ENCODE results near the gene TJAP1.

Gene TJAP1

DNA sequence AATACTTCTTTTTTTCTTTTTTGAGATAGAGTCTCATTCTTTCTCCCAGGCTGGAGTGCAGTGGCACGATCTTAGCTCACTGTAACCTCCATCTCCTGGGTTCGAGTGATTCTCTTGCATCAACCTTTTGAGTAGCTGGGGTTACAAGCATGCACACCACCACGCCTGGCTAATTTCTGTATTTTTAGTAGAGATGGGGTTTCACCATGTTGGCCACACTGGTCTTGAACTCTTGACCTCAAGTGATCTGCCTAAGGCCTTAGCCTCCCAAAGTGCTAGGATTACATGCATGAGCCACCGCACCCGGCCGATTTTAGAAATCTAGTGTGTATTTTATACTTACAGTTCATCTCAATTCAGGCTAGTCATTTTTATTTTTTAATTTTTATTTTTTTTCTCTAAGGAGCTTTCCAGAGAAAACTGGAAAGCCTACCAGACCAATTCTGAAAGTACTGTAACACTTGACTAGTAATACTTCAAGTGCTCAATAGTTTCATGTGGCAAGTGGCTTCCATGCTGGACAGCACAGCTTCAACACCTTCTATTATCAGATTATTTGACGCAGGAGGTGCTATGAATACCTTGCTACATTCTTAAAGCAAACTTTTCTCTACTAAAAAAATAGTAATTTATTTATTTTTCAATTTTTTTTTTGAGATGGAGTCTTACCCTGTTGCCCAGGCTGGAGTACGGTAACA lies 64.6 kb downstream of the TJAP1 start:
- DNase-seq = no peak

DNA sequence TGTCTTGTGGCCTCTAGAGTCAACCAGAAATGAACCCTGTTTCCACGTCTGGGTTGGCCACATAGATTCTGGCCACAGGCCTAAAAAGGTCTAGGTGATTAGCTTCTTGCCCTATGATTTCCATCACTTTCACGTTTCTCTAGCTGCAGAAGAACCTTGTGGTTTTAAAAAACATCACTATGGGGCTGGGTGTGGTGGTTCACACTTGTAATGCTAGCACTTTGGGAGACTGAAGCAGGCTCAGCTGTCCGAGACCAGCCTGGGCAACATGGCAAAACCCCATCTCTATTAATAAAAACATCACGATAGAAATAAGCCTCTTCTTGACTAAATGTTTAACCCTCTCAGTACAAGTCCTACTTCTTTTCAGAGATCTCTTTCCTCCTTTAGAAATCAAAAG lies 67.1 kb downstream of the TJAP1 start:
- no peak for DNase-seq

DNA sequence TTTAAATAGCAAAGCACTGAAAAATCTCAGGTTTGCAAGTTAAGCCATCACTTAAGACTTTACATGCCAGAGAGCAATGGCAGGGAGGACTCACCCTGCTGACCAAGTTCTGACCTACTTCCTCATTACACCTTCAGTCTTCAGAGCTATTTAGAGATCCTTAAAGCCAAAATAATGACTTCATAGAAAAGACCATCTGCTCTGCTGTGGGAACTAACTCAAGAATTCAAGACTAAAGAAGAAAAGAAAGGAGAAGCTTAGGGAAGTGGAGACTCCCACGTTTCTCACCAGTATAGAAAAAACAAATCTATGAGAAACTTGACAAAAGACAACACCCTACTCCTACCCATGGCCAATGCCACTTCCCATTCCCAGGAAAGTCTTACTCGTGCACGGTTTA lies 69.9 kb downstream of the TJAP1 start:
- no peak for DNase-seq
